HG02610 (cell line): ENCODE results near the gene ZNF532.
"Not testable (repeated sequence)": the region's sequence is repeated elsewhere in the genome, so short reads cannot be mapped to it uniquely, and the experiment has no call there.

Experiments
- ATAC-seq: cut with Tn5 transposase; IDR thresholded peaks from one replicate; pipeline ENCODE4 v1.9.1; 2021; ENCODE audit warnings: mild to moderate bottlenecking, moderate library complexity; ENCODE audit not compliant: unreplicated experiment

The ZNF532 gene

GRCh38 chr18:58850786-58851469, 13.7 kb upstream of the ZNF532 start:
- no peak for ATAC-seq

GRCh38 chr18:58851856-58852255, 12.8 kb upstream of the ZNF532 start:
- ATAC-seq: no peak

GRCh38 chr18:58852629-58853028, 12.0 kb upstream of the ZNF532 start:
- no peak for ATAC-seq

GRCh38 chr18:58853561-58853960, 11.1 kb upstream of the ZNF532 start:
- ATAC-seq: no peak

DNA sequence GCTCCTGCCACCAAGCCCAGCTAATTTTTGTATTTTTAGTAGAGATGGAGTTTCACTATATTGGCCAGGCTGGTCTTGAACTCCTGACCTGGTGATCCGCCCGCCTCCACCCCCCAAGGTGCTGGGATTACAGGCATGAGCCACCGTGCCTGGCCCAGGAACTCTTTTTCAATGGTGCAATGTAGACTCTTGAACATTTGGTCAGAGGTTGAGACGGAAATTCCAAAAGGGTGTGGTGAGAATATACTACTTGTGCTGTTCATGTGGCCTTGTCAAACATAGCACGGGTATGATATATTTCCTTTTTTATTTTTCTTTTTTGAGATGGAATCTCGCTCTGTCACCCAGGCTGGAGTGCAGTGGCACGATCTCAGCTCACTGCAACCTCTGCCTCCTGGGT, 9.2 kb upstream of the ZNF532 start:
- ATAC-seq: not testable (repeated sequence)

DNA sequence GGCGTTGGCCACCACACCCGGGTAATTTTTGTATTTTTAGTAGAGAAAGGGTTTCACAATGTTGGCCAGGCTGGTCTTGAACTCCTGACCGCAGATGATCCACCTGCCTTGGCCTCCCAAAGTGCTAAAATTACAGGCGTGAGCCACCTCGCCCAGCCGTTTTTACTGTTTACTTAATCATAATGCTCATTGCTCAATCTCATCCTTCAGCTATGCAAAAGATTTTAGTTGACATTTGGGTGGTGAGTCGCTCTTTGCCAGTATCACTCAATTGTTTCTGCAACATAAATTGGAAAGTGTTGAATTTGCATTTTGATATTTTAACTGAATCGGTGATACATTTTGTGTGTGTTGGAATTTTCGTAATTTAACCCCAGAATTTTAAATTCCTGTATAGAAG, 7.8 kb upstream of the ZNF532 start:
- ATAC-seq: no peak

DNA sequence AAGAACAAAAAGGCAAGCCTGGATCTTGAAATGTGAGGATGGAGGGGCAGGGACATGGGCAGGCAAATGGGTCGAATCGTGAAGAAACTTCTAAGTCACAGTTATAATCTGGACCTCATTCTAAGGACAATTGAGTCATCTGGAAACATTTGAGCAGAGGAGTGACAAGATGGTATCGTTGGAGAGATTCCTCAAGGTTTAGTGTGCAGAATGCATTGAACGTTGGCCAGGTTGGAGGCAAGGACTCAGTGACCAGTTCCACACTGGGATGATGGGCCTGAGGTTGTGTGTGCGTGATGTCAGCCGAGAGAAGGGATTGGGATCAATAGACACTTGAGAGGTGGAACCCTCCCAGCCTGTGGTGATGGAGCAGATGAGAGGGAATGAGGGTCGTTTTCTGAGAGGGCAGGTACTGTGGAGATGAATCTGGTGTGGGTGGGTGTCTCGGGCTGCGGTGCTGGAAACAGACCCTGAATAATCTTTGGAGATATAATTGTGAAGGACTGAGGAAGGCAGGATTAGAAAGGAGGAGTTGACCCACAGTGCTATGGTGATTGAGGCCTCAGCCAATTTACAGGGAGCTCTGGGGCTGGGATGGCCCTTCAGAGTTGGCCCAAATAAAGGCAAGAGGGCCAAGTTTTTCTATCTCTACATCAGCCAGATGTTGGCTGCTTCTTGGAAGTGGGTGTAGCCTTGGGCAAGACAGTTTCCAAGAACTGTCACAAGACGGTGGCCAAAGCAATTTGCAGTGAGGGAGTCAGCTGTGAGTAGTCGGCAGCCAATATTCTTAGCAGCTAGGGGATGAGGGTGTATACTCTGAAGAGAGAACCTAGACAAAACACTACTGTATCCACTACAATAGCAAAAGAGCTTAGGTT, 5.8 kb upstream of the ZNF532 start:
- no peak for ATAC-seq

DNA sequence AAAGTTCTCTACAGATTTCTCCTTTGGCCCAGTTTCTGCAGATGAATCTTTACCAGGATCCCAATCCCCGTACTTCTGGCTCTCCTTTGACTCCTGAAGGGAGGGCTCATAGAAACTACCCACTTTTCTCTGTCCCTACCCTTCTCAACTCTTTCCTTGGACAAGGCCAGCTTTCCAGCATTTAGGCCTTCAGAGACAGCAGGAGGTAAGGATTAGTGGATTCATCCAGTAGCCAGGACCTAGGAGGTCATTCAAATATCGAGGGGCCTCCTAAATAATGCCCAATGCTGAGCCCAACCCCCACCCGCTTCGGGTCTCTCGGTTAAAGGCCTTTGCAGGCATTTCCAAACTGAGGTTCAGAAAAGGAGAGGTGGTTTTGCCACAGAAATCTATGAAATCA, 4.8 kb upstream of the ZNF532 start:
- no peak for ATAC-seq

- no peak for ATAC-seq
These were observed 3.9 kb upstream of the ZNF532 start for GRCh38 chr18:58860747-58861231.

GRCh38 chr18:58861353-58861752, 3.3 kb upstream of the ZNF532 start:
- ATAC-seq: no peak

GRCh38 chr18:58861861-58862301, 2.8 kb upstream of the ZNF532 start:
- no peak for ATAC-seq

- no peak for ATAC-seq
These were observed 2.3 kb upstream of the ZNF532 start for GRCh38 chr18:58862356-58862755.

GRCh38 chr18:58862851-58863538, 1.7 kb upstream of the ZNF532 start:
- no peak for ATAC-seq

DNA sequence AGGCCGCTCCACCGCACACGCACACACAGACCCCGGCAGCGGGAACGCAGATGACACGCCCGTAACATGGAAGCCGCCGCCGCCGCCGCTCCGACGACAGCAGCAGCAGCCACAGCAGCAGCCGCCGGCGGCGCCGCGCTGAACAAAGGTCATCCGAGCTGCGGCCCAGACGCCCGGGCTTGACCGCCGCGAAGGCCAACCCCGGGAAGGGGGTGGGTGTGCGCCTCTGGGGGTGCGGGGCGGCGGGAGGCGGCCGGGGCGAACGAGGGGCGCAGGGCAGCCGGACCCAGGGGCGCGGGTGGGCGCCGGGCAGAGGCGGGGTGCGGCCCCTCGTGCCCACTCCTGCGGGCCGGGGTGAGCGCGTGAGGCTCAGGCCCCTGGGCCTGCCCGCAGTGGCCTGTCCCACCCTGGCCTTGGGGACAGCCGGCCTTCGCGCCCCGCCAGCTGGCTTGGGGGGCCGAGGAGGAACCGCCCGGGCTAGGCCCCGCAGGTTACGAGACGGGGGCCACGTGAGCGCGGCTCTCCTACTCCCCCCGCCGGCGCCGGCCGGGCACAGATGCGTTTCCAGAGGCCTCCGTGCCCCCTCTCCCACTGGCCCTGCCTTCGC, 1.0 kb upstream of the ZNF532 start:
- ATAC-seq: no peak

- ATAC-seq: no peak
These were observed 435 bp downstream of the ZNF532 start for GRCh38 chr18:58865033-58865590.

DNA sequence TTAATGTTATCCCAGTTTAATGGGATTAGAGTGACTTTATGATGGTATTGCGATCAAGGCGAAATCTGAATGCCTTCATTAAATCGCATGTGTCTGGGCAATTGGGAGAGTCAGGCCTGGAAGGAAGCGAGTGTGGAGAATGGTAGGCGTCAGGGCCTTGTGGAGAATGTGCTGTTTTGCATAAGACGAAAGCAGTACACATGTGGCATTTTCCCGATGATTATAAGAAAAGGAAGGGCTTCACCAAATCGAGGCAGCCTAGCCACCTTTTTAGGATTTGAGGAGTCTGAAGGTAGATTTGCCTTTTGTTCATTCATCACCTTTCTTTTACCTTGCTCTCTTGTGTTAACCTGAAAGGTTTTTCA, 1.0 kb downstream of the ZNF532 start:
- ATAC-seq: no peak

DNA sequence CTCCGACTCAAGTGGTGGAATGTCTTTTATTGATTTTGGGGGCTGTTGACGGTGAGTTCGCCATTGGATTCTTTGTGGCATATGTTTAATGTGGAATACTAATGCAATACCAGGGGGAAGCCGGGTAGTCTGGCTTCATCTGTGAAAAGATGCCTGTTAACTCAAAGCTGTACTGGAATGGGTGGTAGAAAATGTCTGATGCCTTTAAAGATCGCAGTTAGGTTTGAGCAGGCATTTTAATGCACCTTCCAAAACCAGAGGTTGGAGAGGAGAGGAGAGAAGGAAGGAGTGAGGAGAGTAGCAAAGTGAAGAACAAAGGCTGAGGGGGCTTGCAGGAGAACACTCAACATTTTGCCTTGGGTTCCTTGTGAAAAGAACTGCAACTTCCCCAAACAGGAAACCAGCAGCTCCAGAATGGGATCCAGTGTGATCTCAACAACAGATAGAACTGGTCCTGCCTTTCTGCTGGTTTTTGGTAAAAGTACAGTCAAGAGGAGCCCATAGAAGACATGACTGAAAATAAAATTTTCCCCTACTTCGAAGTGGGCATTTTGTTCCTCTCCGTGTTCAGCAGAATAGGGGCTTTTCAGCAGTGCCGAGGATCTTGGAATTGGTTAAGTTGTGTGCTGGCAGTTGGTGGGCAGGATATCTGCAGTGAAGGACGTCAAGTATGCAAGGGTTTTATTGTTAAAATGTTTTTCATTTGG, 1.5 kb downstream of the ZNF532 start:
- no peak for ATAC-seq

DNA sequence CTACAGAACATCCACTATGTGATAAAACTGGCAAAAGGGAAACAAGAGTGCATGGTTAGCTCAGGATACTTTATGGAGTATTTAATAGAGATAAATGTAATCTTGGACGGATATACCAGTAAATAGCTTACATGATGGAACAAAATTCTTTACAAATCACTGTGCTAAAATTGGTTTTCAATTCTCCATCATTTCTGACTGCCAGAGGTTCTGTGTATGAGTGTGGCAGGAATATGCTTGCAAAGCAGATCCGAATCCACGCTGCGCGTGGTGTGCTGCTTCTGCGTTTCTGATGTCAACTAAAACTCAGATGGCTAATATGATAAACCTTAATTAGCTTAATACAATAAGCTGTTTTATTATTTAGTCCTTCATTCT, 2.1 kb downstream of the ZNF532 start:
- no peak for ATAC-seq

DNA sequence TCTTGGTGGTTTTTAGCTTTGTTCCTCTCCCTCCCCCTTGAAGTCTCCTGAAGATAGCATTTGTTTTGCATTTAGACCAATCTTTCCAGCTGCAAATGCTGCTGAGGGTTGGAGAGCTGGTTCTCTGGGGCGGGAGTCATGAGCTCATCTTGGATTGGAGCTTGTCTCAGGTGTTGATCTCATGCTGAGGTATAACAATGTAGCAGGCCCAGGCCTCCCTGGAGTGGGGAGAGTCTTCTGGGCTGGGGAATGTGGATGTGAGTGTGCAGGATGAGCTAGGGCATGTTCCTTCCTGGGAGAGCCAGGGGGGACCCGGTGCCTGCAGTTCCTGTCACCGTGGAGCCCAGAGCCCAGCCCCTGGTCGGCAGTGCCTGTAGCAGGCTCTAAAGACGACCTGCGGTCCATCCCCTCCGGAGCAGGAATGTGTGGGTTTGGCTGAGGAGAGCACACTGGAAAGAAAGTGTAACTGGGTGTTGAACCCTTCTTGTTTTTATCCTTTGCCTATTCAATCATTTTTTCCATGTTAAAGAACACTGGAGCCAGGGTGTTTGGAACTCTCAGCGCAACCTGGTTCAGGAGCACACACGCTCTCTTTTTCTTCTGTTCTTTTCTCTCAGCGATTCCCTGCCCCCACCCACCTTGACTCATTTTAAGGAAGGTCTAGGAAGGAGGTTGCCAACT, 2.7 kb downstream of the ZNF532 start:
- no peak for ATAC-seq

GRCh38 chr18:58868440-58868839, 3.8 kb downstream of the ZNF532 start:
- ATAC-seq: no peak
